Stimulated activated memory B cell treated with anti-CD40 and anti-IgM and Interleukin-4, amounts not matched to agents 10 μg/mL and 1 μg/mL and 100 μg/mL, for 72 hours (primary cell): ENCODE measurements around the gene TEX52.
A peak's percentile ranks its signal among the peaks of the same experiment; 100 is the strongest.

ENCODE experiments used
- ATAC-seq: fragments of 150-1000 bp; cut with Tn5 transposase; 2 replicates; pipeline ENCODE4 v1.10.0; 2021
- H3K27ac Mint-ChIP-seq: one replicate; pipeline ENCODE4 v1.8.0; 2022; ENCODE audit warnings: mild to moderate bottlenecking, mixed read lengths
- H3K27me3 Mint-ChIP-seq: one replicate; pipeline ENCODE4 v1.8.0; 2022; ENCODE audit warnings: mixed read lengths
- H3K36me3 Mint-ChIP-seq: one replicate; pipeline ENCODE4 v1.8.0; 2022; ENCODE audit warnings: mixed read lengths
- H3K4me1 Mint-ChIP-seq: one replicate; pipeline ENCODE4 v1.8.0; 2022; ENCODE audit warnings: mixed read lengths
- H3K4me3 Mint-ChIP-seq: one replicate; pipeline ENCODE4 v1.8.0; 2022; ENCODE audit warnings: mild to moderate bottlenecking, moderate library complexity, mixed read lengths
- H3K9me3 Mint-ChIP-seq: one replicate; pipeline ENCODE4 v1.8.0; 2022; ENCODE audit warnings: mixed read lengths

Gene TEX52

GRCh38 chr12:2853626-2854025, 3.2 kb downstream of the TEX52 start:
- Mint-ChIP-seq H3K4me3 (no peak overlapping the region), H3K27ac (no peak overlapping the region), H3K9me3 (no peaks in the 10 kb centered on the region), H3K36me3 (peaks cover 40% of the 10 kb centered on the region), H3K4me1 (no peaks in the 10 kb centered on the region), H3K27me3 (no peaks in the 10 kb centered on the region)
- ATAC-seq: no peak

- no peak overlapping the region for H3K4me3 Mint-ChIP-seq
- no peaks in the 10 kb centered on the region for H3K9me3 Mint-ChIP-seq
- no peak for ATAC-seq
- no peaks in the 10 kb centered on the region for H3K27me3 Mint-ChIP-seq
- no peaks in the 10 kb centered on the region for H3K4me1 Mint-ChIP-seq
- no peak overlapping the region for H3K27ac Mint-ChIP-seq
- H3K36me3 Mint-ChIP-seq: peaks cover 46% of the 10 kb centered on the region
Observed at GRCh38 chr12:2851931-2852330, 4.9 kb downstream of the TEX52 start.

GRCh38 chr12:2845280-2845679, 11.6 kb downstream of the TEX52 start:
- Mint-ChIP-seq H3K27ac (no peak overlapping the region), H3K27me3 (no peaks in the 10 kb centered on the region), H3K9me3 (no peaks in the 10 kb centered on the region), H3K36me3 (peaks cover 58% of the 10 kb centered on the region), H3K4me3 (no peak overlapping the region), H3K4me1 (no peaks in the 10 kb centered on the region)
- ATAC-seq: no peak

GRCh38 chr12:2844786-2845185, 12.1 kb downstream of the TEX52 start:
- H3K27me3 Mint-ChIP-seq: no peaks in the 10 kb centered on the region
- peaks cover 62% of the 10 kb centered on the region for H3K36me3 Mint-ChIP-seq
- ATAC-seq: no peak
- H3K27ac Mint-ChIP-seq: no peak overlapping the region
- H3K4me1 Mint-ChIP-seq: no peaks in the 10 kb centered on the region
- no peak overlapping the region for H3K4me3 Mint-ChIP-seq
- no peaks in the 10 kb centered on the region for H3K9me3 Mint-ChIP-seq

- H3K9me3 Mint-ChIP-seq: no peaks in the 10 kb centered on the region
- H3K4me1 Mint-ChIP-seq: no peaks in the 10 kb centered on the region
- no peaks in the 10 kb centered on the region for H3K27me3 Mint-ChIP-seq
- no peak overlapping the region for H3K4me3 Mint-ChIP-seq
- ATAC-seq: no peak
- peaks cover 63% of the 10 kb centered on the region for H3K36me3 Mint-ChIP-seq
- no peak overlapping the region for H3K27ac Mint-ChIP-seq
Observed at GRCh38 chr12:2842948-2843347, 13.9 kb downstream of the TEX52 start.

- peaks cover 59% of the 10 kb centered on the region for H3K36me3 Mint-ChIP-seq
- no peaks in the 10 kb centered on the region for H3K9me3 Mint-ChIP-seq
- H3K4me1 Mint-ChIP-seq: no peaks in the 10 kb centered on the region
- H3K4me3 Mint-ChIP-seq: no peak overlapping the region
- no peaks in the 10 kb centered on the region for H3K27me3 Mint-ChIP-seq
- no peak for ATAC-seq
- H3K27ac Mint-ChIP-seq: no peak overlapping the region
Observed at GRCh38 chr12:2841056-2841650, 15.7 kb downstream of the TEX52 start.

- Mint-ChIP-seq H3K4me3 (no peak overlapping the region), H3K27me3 (no peaks in the 10 kb centered on the region), H3K4me1 (no peaks in the 10 kb centered on the region), H3K36me3 (peaks cover 52% of the 10 kb centered on the region), H3K9me3 (no peaks in the 10 kb centered on the region), H3K27ac (no peak overlapping the region)
- no peak for ATAC-seq
Observed at GRCh38 chr12:2836574-2836973, 20.3 kb downstream of the TEX52 start.

GRCh38 chr12:2835691-2836403, 21.0 kb downstream of the TEX52 start:
- Mint-ChIP-seq H3K36me3 (peaks cover 51% of the 10 kb centered on the region), H3K4me3 (no peak overlapping the region), H3K27ac (peak overlapping the region; percentile 34), H3K9me3 (no peaks in the 10 kb centered on the region), H3K4me1 (no peaks in the 10 kb centered on the region), H3K27me3 (no peaks in the 10 kb centered on the region)
- ATAC-seq: no peak

GRCh38 chr12:2834581-2835491, 22.0 kb downstream of the TEX52 start, which contains the start of gene NRIP2:
Gene NRIP2 (minus strand): TSS chr12:2835035. CDS start chr12:2834983, 52 bp downstream.
- Mint-ChIP-seq H3K27ac (peak within 1 kb of the TSS; percentile 34), H3K4me3 (no peak within 1 kb of the TSS), H3K27me3 (no peaks in the 10 kb centered on the region), H3K4me1 (no peaks in the 10 kb centered on the region), H3K9me3 (no peaks in the 10 kb centered on the region), H3K36me3 (peaks cover 52% of the 10 kb centered on the region)
- ATAC-seq: no peak

- Mint-ChIP-seq H3K36me3 (peaks cover 50% of the 10 kb centered on the region), H3K9me3 (no peaks in the 10 kb centered on the region), H3K27ac (no peak overlapping the region)
Observed at GRCh38 chr12:2833810-2834209, 23.0 kb downstream of the TEX52 start.

GRCh38 chr12:2833327-2833726, 23.5 kb downstream of the TEX52 start:
- no peaks in the 10 kb centered on the region for H3K4me1 Mint-ChIP-seq
- H3K36me3 Mint-ChIP-seq: peaks cover 50% of the 10 kb centered on the region
- no peak for ATAC-seq
- no peak overlapping the region for H3K4me3 Mint-ChIP-seq
- H3K27me3 Mint-ChIP-seq: no peaks in the 10 kb centered on the region
- no peaks in the 10 kb centered on the region for H3K9me3 Mint-ChIP-seq
- no peak overlapping the region for H3K27ac Mint-ChIP-seq

More at GRCh38 chr12:2833810-2834209, 23.0 kb downstream of the TEX52 start:
- no peaks in the 10 kb centered on the region for H3K27me3 Mint-ChIP-seq
- H3K4me1 Mint-ChIP-seq: no peaks in the 10 kb centered on the region
- H3K4me3 Mint-ChIP-seq: no peak overlapping the region
- ATAC-seq: no peak

- Mint-ChIP-seq H3K27me3 (no peaks in the 10 kb centered on the region), H3K9me3 (no peaks in the 10 kb centered on the region), H3K27ac (no peak overlapping the region), H3K36me3 (peaks cover 48% of the 10 kb centered on the region), H3K4me1 (no peaks in the 10 kb centered on the region), H3K4me3 (no peak overlapping the region)
- ATAC-seq: no peak
Observed at GRCh38 chr12:2832550-2833127, 24.2 kb downstream of the TEX52 start.

GRCh38 chr12:2829275-2829674, 27.6 kb downstream of the TEX52 start:
- no peak overlapping the region for H3K4me3 Mint-ChIP-seq
- H3K27me3 Mint-ChIP-seq: no peaks in the 10 kb centered on the region
- ATAC-seq: no peak
- H3K27ac Mint-ChIP-seq: no peak overlapping the region
- no peaks in the 10 kb centered on the region for H3K9me3 Mint-ChIP-seq
- no peaks in the 10 kb centered on the region for H3K4me1 Mint-ChIP-seq
- H3K36me3 Mint-ChIP-seq: peaks cover 71% of the 10 kb centered on the region

GRCh38 chr12:2826721-2827515, 29.9 kb downstream of the TEX52 start:
- Mint-ChIP-seq H3K36me3 (peaks cover 83% of the 10 kb centered on the region), H3K27ac (no peak overlapping the region)
- ATAC-seq: no peak

More at GRCh38 chr12:2826721-2827515, 29.9 kb downstream of the TEX52 start:
- Mint-ChIP-seq H3K4me3 (no peak overlapping the region), H3K4me1 (no peaks in the 10 kb centered on the region), H3K9me3 (no peaks in the 10 kb centered on the region), H3K27me3 (no peaks in the 10 kb centered on the region)
